Measurements from ENCODE around the gene UEVLD.

UEVLD gene

GRCh38 chr11:18566406-18566805 is 22.1 kb downstream of the UEVLD start:
- DNase-seq (ENCODE audit: low read depth, low spot score) = no peak
- no peak overlapping the region for H3K9ac ChIP-seq (ENCODE audit: insufficient read length)
- no peak overlapping the region for H3K27ac ChIP-seq
- TF ChIP-seq EZH2 (IDR thresholded peaks at IDR 0.05) (no peak), POLR2AphosphoS5 (IDR thresholded peaks at IDR 0.05; ENCODE audit: borderline replicate concordance, low read depth, low read length) (no peak), FOXP2 (optimal IDR thresholded peaks at IDR 0.05; ENCODE audit: control extremely low read depth, extremely low read length, insufficient read depth) (no peak)
- no peaks in the 10 kb centered on the region for H3K9me3 ChIP-seq (ENCODE audit: low read depth, low read length)
- no peak overlapping the region for H3K4me3 ChIP-seq
- peaks cover 5% of the 10 kb centered on the region; the same call in 1 of the 2 replicates for H3K36me3 ChIP-seq (ENCODE audit: insufficient read depth, low read length)

- no peak overlapping the region for H3K27ac ChIP-seq
- H3K4me3 ChIP-seq = no peak overlapping the region
- DNase-seq (ENCODE audit: low read depth, low spot score) = no peak
- no peak for TF ChIP-seq EZH2 (IDR thresholded peaks at IDR 0.05)
- no peak for TF ChIP-seq FOXP2 (optimal IDR thresholded peaks at IDR 0.05; ENCODE audit: control extremely low read depth, extremely low read length, insufficient read depth)
- TF ChIP-seq POLR2AphosphoS5 (IDR thresholded peaks at IDR 0.05; ENCODE audit: borderline replicate concordance, low read depth, low read length) = no peak
- peaks cover 5% of the 10 kb centered on the region; the same call in 1 of the 2 replicates for H3K36me3 ChIP-seq (ENCODE audit: insufficient read depth, low read length)
- H3K9ac ChIP-seq (ENCODE audit: insufficient read length) = no peak overlapping the region
- no peaks in the 10 kb centered on the region for H3K9me3 ChIP-seq (ENCODE audit: low read depth, low read length)
Observed at GRCh38 chr11:18564149-18564548, 24.4 kb downstream of the UEVLD start.

GRCh38 chr11:18563090-18563730 is 25.3 kb downstream of the UEVLD start:
- H3K9ac ChIP-seq (ENCODE audit: insufficient read length) = no peak overlapping the region
- H3K27ac ChIP-seq = no peak overlapping the region
- H3K9me3 ChIP-seq (ENCODE audit: low read depth, low read length) = no peaks in the 10 kb centered on the region
- H3K4me3 ChIP-seq = no peak overlapping the region
- TF ChIP-seq EZH2 (IDR thresholded peaks at IDR 0.05) (no peak), POLR2AphosphoS5 (IDR thresholded peaks at IDR 0.05; ENCODE audit: borderline replicate concordance, low read depth, low read length) (no peak), FOXP2 (optimal IDR thresholded peaks at IDR 0.05; ENCODE audit: control extremely low read depth, extremely low read length, insufficient read depth) (no peak)
- DNase-seq (ENCODE audit: low read depth, low spot score) = no peak
- peaks cover 5% of the 10 kb centered on the region; the same call in 1 of the 2 replicates for H3K36me3 ChIP-seq (ENCODE audit: insufficient read depth, low read length)

- Histone ChIP-seq H3K9ac (ENCODE audit: insufficient read length) (no peak overlapping the region), H3K27ac (no peak overlapping the region), H3K36me3 (ENCODE audit: insufficient read depth, low read length) (no peaks in the 10 kb centered on the region), H3K9me3 (ENCODE audit: low read depth, low read length) (no peaks in the 10 kb centered on the region), H3K4me3 (no peak overlapping the region)
- TF ChIP-seq EZH2 (IDR thresholded peaks at IDR 0.05) (no peak), POLR2AphosphoS5 (IDR thresholded peaks at IDR 0.05; ENCODE audit: borderline replicate concordance, low read depth, low read length) (no peak), FOXP2 (optimal IDR thresholded peaks at IDR 0.05; ENCODE audit: control extremely low read depth, extremely low read length, insufficient read depth) (no peak)
- no peak for DNase-seq (ENCODE audit: low read depth, low spot score)
Observed at GRCh38 chr11:18548001-18548400, 40.5 kb downstream of the UEVLD start.

- Histone ChIP-seq H3K27ac (no peak overlapping the region), H3K36me3 (ENCODE audit: insufficient read depth, low read length) (no peaks in the 10 kb centered on the region), H3K9ac (ENCODE audit: insufficient read length) (no peak overlapping the region), H3K9me3 (ENCODE audit: low read depth, low read length) (no peaks in the 10 kb centered on the region), H3K4me3 (no peak overlapping the region)
- no peak for TF ChIP-seq EZH2 (IDR thresholded peaks at IDR 0.05)
- no peak for TF ChIP-seq FOXP2 (optimal IDR thresholded peaks at IDR 0.05; ENCODE audit: control extremely low read depth, extremely low read length, insufficient read depth)
- no peak for TF ChIP-seq POLR2AphosphoS5 (IDR thresholded peaks at IDR 0.05; ENCODE audit: borderline replicate concordance, low read depth, low read length)
- DNase-seq (ENCODE audit: low read depth, low spot score) = no peak
Observed at GRCh38 chr11:18540207-18541009, 48.1 kb downstream of the UEVLD start.

DNA sequence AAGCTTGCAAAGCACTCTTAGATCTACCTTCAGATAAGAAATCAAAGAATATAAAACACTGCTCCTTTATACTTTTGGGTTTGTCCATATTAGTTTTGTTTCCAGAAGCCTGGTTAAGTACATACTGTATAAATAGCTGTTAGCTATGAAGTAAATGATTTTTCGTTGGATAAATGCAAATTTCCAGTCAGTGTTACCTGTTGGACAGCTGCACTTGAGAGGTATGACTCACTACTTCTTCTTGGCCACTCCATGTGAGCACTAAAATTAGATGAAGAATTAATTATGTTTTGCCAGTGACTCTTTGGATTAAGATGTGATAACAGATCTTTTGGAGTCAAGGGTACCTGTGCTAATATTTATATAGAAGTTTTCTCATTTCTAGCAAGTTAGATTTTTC is 52.3 kb downstream of the UEVLD start:
- TF ChIP-seq POLR2AphosphoS5 (IDR thresholded peaks at IDR 0.05; ENCODE audit: borderline replicate concordance, low read depth, low read length) (no peak), FOXP2 (optimal IDR thresholded peaks at IDR 0.05; ENCODE audit: control extremely low read depth, extremely low read length, insufficient read depth) (no peak), EZH2 (IDR thresholded peaks at IDR 0.05) (no peak)
- no peak overlapping the region for H3K27ac ChIP-seq
- H3K36me3 ChIP-seq (ENCODE audit: insufficient read depth, low read length) = 0 out of 2 replicates have a peak, but pooled peaks cover 4% of the 10 kb centered on the region
- no peak overlapping the region for H3K4me3 ChIP-seq
- H3K9ac ChIP-seq (ENCODE audit: insufficient read length) = no peak overlapping the region
- no peaks in the 10 kb centered on the region for H3K9me3 ChIP-seq (ENCODE audit: low read depth, low read length)
- no peak for DNase-seq (ENCODE audit: low read depth, low spot score)

DNA sequence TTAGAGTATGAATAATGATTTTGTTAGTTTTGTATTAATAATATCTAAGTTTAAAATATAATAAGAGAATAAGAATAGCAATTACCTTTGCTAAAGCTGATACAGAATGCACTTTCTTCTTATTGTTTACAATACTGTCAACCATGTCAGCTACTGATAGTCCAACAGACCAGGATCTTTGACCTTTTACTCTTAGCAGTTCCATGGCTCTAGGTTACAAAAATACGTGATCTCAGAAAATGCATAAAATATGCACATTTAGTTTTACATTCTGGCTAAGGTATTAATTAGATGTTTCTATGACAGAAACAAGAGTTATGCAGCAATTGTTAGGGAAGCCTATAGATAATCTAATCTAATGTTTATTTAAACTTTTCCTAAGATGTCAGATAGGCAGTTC is 54.3 kb downstream of the UEVLD start:
- no peaks in the 10 kb centered on the region for H3K9me3 ChIP-seq (ENCODE audit: low read depth, low read length)
- H3K4me3 ChIP-seq = no peak overlapping the region
- no peak for DNase-seq (ENCODE audit: low read depth, low spot score)
- TF ChIP-seq EZH2 (IDR thresholded peaks at IDR 0.05) = no peak
- no peak for TF ChIP-seq POLR2AphosphoS5 (IDR thresholded peaks at IDR 0.05; ENCODE audit: borderline replicate concordance, low read depth, low read length)
- no peak for TF ChIP-seq FOXP2 (optimal IDR thresholded peaks at IDR 0.05; ENCODE audit: control extremely low read depth, extremely low read length, insufficient read depth)
- H3K36me3 ChIP-seq (ENCODE audit: insufficient read depth, low read length) = 0 out of 2 replicates have a peak, but pooled peaks cover 4% of the 10 kb centered on the region
- no peak overlapping the region for H3K9ac ChIP-seq (ENCODE audit: insufficient read length)
- H3K27ac ChIP-seq = no peak overlapping the region

GRCh38 chr11:18533365-18533764 is 55.2 kb downstream of the UEVLD start:
- no peak overlapping the region for H3K27ac ChIP-seq
- H3K9ac ChIP-seq (ENCODE audit: insufficient read length) = no peak overlapping the region
- 0 out of 2 replicates have a peak, but pooled peaks cover 4% of the 10 kb centered on the region for H3K36me3 ChIP-seq (ENCODE audit: insufficient read depth, low read length)
- no peak overlapping the region for H3K4me3 ChIP-seq
- no peak for TF ChIP-seq FOXP2 (optimal IDR thresholded peaks at IDR 0.05; ENCODE audit: control extremely low read depth, extremely low read length, insufficient read depth)
- no peak for TF ChIP-seq EZH2 (IDR thresholded peaks at IDR 0.05)
- TF ChIP-seq POLR2AphosphoS5 (IDR thresholded peaks at IDR 0.05; ENCODE audit: borderline replicate concordance, low read depth, low read length) = no peak
- no peaks in the 10 kb centered on the region for H3K9me3 ChIP-seq (ENCODE audit: low read depth, low read length)
- DNase-seq (ENCODE audit: low read depth, low spot score) = no peak

All from SK-N-MC (cell line).